Mammary epithelial cell (primary cell): Measurements from ENCODE around the gene GYG2.

Source experiments
- CTCF ChIP-seq, 2 donors: IDR thresholded peaks in 1 of 2; conservative IDR thresholded peaks in 1 of 2; 2 replicates each; pipeline ENCODE4 v1.5.1; 2011 to 2012; ENCODE audit warnings: inconsistent platforms in 2 of 2, low read length in 2 of 2, mild to moderate bottlenecking in 2 of 2, control low read depth in 1 of 2, low read depth in 1 of 2; ENCODE audit not compliant: insufficient read depth in 1 of 2; ENCODE audit errors: extremely low read depth in 1 of 2
- EZH2 ChIP-seq: IDR thresholded peaks from 2 replicates; pipeline ENCODE4 v1.6.1; 2012; ENCODE audit warnings: low read length, inconsistent platforms, borderline replicate concordance

- TF ChIP-seq CTCF (conservative IDR thresholded peaks at IDR 0.05 in 1 of 2, IDR thresholded peaks at IDR 0.05 in 1 of 2; ENCODE audit: extremely low read depth in 1 of 2, insufficient read depth in 1 of 2, low read depth in 1 of 2, low read length in 2 of 2) (no peak), EZH2 (no peak)
These were observed 74.1 kb downstream of the GYG2 start for GRCh38 chrX:2902841-2903240.
